ENCODE measurements around the gene PVR.
"Not testable (repeated sequence)": the region's sequence is repeated elsewhere in the genome, so short reads cannot be mapped to it uniquely, and the experiment has no call there.

- TF ChIP-seq EZH2 (IDR thresholded peaks at IDR 0.05; ENCODE audit: borderline replicate concordance, low read depth, low read length, severe bottlenecking); CTCF (IDR thresholded peaks at IDR 0.05; ENCODE audit: borderline replicate concordance, extremely low read depth, low read length, poor library complexity, severe bottlenecking): not testable (repeated sequence)
Observed at GRCh38 chr19:44625637-44626036, 18.1 kb upstream of the PVR start.

All from DND-41 (cell line).